KMS-11 (cell line): ENCODE data around the gene PDK4.

Experiments
- H2AFZ ChIP-seq: fragments of 200-600 bp; sonication (generic); 2 replicates; pipeline ENCODE4 v1.6.1; 2016; ENCODE audit warnings: antibody characterized with exemption, mixed run types, low read depth
- H3K27ac ChIP-seq: fragments of 200-600 bp; sonication (generic); 2 replicates; pipeline ENCODE4 v1.6.1; 2016; ENCODE audit warnings: mild to moderate bottlenecking, mixed run types
- H3K27me3 ChIP-seq: fragments of 200-600 bp; sonication (generic); 2 replicates; pipeline ENCODE4 v1.6.1; 2017; ENCODE audit warnings: mild to moderate bottlenecking, low read depth, mixed run types, moderate library complexity; ENCODE audit not compliant: insufficient read depth
- H3K36me3 ChIP-seq: fragments of 200-600 bp; sonication (generic); 2 replicates; pipeline ENCODE4 v1.6.1; 2017; ENCODE audit warnings: mild to moderate bottlenecking, mixed run types; ENCODE audit not compliant: insufficient read depth
- H3K4me1 ChIP-seq: fragments of 200-600 bp; sonication (generic); 2 replicates; pipeline ENCODE4 v1.6.1; 2016; ENCODE audit warnings: mild to moderate bottlenecking, low read depth, mixed run types; ENCODE audit not compliant: poor library complexity, severe bottlenecking
- H3K4me2 ChIP-seq: fragments of 200-600 bp; sonication (generic); 2 replicates; pipeline ENCODE4 v1.7.0; 2016; ENCODE audit warnings: mild to moderate bottlenecking, mixed run types
- H3K4me3 ChIP-seq: fragments of 200-600 bp; sonication (generic); IDR thresholded peaks from 2 replicates; pipeline ENCODE4 v1.6.1; 2017; ENCODE audit warnings: low read depth, low read length, mixed read lengths; ENCODE audit not compliant: insufficient read depth
- H3K79me2 ChIP-seq: fragments of 200-600 bp; sonication (generic); 2 replicates; pipeline ENCODE4 v1.6.1; 2016; ENCODE audit warnings: low read depth, mixed run types; ENCODE audit not compliant: insufficient read depth
- H3K9ac ChIP-seq: fragments of 200-600 bp; sonication (generic); 2 replicates; pipeline ENCODE4 v1.6.1; 2016; ENCODE audit warnings: mild to moderate bottlenecking, mixed run types
- H4K20me1 ChIP-seq: fragments of 200-600 bp; sonication (generic); 2 replicates; pipeline ENCODE4 v1.6.1; 2016; ENCODE audit warnings: mild to moderate bottlenecking, mixed run types; ENCODE audit not compliant: insufficient read depth
- CTCF ChIP-seq: fragments of 200-600 bp; sonication (generic); conservative IDR thresholded peaks from 2 replicates; pipeline ENCODE4 v1.6.1; 2017; ENCODE audit warnings: low read depth, mild to moderate bottlenecking, antibody characterized with exemption, low read length, moderate library complexity, mixed read lengths

PDK4 gene

DNA sequence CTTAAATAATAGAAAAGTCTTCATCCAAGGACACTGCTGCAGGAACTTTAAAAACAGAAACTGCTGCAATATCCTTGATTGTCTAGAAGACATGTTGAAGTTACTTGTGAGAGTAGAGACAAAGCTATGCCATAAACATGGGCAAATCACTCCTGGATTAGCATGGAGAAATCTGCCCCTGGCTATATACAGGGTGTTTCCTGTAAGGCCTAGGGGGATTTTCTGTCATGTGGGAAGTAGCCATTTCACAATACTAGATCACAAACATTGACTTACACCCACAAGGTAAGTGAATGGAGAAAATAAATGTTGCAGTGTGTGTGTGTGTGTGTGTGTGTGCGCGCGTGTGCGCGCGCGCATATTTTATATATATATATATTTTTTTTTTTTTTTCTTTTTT lies 35.2 kb upstream of the PDK4 start:
- no peaks in the 10 kb centered on the region for H3K27me3 ChIP-seq

DNA sequence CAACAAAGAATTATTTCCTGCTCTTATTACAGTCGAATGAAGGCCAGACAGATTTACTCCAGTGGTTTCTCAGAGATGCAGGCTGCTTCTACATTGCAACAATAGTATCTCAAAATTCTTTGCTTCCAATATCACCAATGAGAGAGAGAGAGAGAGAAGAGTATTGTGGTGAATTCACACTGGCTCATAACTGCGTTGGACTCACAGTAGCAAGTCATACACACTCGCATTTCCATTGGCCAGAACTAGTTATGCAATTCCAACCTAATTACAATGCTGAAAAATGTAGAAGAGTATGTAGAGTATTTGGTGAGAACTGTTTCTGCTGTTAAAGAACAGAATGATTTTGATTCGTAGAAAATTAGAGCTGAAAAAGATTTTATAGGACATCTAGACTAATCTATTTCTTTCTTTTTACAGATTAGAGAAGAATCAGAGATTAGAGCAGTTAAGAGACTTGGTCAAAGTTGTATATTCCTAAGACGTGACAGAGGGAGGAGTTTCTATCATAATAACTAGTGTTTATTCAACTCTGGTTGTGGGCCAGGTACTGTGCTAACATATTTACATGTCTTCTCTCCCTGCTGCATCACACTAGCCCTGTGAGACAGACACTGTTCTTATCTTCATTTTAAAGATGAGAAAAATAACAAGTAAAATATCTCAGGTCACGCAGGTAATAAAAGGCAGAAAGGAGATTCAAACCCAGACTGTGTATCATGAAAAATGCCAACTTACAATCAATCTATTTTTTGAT lies 34.6 kb upstream of the PDK4 start:
- TF ChIP-seq CTCF: no peak
- Histone ChIP-seq H3K27ac (no peak overlapping the region), H3K4me2 (no peak overlapping the region), H3K4me1 (no peaks in the 10 kb centered on the region), H3K27me3 (no peaks in the 10 kb centered on the region), H3K36me3 (no peaks in the 10 kb centered on the region), H4K20me1 (no peaks in the 10 kb centered on the region), H3K79me2 (no peaks in the 10 kb centered on the region), H2AFZ (no peak overlapping the region), H3K9ac (no peak overlapping the region), H3K4me3 (no peak overlapping the region)

More for the DNA sequence above, 35.2 kb upstream of the PDK4 start:
- Histone ChIP-seq H3K4me2 (no peak overlapping the region), H3K27ac (no peak overlapping the region), H3K4me1 (no peaks in the 10 kb centered on the region), H3K36me3 (no peaks in the 10 kb centered on the region), H2AFZ (no peak overlapping the region), H3K9ac (no peak overlapping the region), H3K79me2 (no peaks in the 10 kb centered on the region), H4K20me1 (no peaks in the 10 kb centered on the region), H3K4me3 (no peak overlapping the region)
- no peak for TF ChIP-seq CTCF

DNA sequence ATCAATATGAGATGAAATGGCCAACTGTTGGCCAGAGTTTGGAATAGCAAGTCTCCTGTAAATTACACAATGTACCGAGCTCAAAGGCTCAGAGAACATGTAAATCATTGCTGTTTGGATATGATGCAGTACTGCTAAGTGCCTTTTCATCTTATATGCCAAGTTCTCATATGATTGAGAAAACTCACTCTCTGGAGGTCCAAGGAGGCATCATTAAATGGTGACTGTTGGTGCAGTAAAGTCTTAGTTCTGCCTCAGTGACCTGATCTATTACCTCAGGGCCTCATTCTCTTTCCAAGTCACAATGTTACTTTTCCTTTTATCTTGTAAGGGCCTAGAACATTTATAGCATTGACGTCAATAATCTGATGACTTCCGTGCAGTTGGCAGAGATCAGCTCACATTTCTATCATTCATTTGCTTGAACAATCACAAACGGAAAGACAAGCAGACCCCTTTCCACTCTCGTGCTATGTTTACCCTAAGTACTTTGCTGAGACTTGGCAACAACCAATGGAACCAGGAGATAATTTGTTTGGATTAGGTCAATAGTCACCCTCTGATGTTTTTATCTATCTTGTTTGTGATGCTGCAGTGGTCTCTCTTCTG lies 32.6 kb upstream of the PDK4 start:
- Histone ChIP-seq H3K27me3 (no peaks in the 10 kb centered on the region), H3K4me2 (no peak overlapping the region), H3K27ac (no peak overlapping the region), H3K4me1 (no peaks in the 10 kb centered on the region), H3K36me3 (no peaks in the 10 kb centered on the region), H2AFZ (no peak overlapping the region), H3K4me3 (no peak overlapping the region), H3K79me2 (no peaks in the 10 kb centered on the region), H3K9ac (no peak overlapping the region), H4K20me1 (no peaks in the 10 kb centered on the region)
- no peak for TF ChIP-seq CTCF

- H3K9ac ChIP-seq: no peak overlapping the region
- H3K27me3 ChIP-seq: no peaks in the 10 kb centered on the region
- no peak overlapping the region for H3K27ac ChIP-seq
- H3K4me3 ChIP-seq: no peak overlapping the region
- H3K79me2 ChIP-seq: no peaks in the 10 kb centered on the region
- H3K4me1 ChIP-seq: no peaks in the 10 kb centered on the region
- H3K36me3 ChIP-seq: no peaks in the 10 kb centered on the region
- H3K4me2 ChIP-seq: no peak overlapping the region
- H2AFZ ChIP-seq: no peak overlapping the region
- H4K20me1 ChIP-seq: no peaks in the 10 kb centered on the region
- no peak for TF ChIP-seq CTCF
These were observed 27.5 kb upstream of the PDK4 start for GRCh38 chr7:95623788-95624187.
